ENCODE measurements around the gene KCTD16. TPM values are rescaled to one million over a fixed set of nuclear protein-coding genes. Genes with fewer than 3 reads are reported as not detected.
A peak's percentile ranks its signal among the peaks of the same experiment; 100 is the strongest.

Gene KCTD16
- polyA plus RNA-seq, 4 donors, result under 0.01 to 1.8 (median 0.10) TPM

GRCh38 chr5:144310621-144311020 is 139.9 kb downstream of the KCTD16 start:
- peaks cover 6 to 34% (median 8%) of the 10 kb centered on the region in 3 donors for H3K4me1 ChIP-seq (ENCODE audit: control insufficient read depth in 3 of 3, insufficient read depth in 2 of 3, low read depth in 1 of 3, low read length in 2 of 3)
- no peak overlapping the region for H3K27ac ChIP-seq (ENCODE audit: low read depth in 1 of 3, low read length in 2 of 3)
- DNase-seq (no peak), FAIRE-seq (no peak)
- no peaks in the 10 kb centered on the region for H3K27me3 ChIP-seq (ENCODE audit: control insufficient read depth in 3 of 3, insufficient read depth in 3 of 3, low read length in 3 of 3)
- no peak overlapping the region for H3K4me3 ChIP-seq (ENCODE audit: low read depth in 1 of 3, low read length in 3 of 3)
- WGBS, 3 donors, result 82 to 98% (median 96%) methylated on average over 2 of the region's 2 CpGs
- H3K9me3 ChIP-seq (ENCODE audit: control insufficient read depth in 2 of 2, insufficient read depth in 1 of 2, low read depth in 1 of 2, low read length in 1 of 2), result no peaks in the 10 kb centered on the region
- H3K36me3 ChIP-seq (ENCODE audit: control insufficient read depth in 3 of 3, insufficient read depth in 2 of 3, low read depth in 1 of 3, low read length in 3 of 3), result no peaks in the 10 kb centered on the region

- H3K27ac ChIP-seq (ENCODE audit: low read depth in 1 of 3, low read length in 2 of 3), result no peak overlapping the region
- no peaks in the 10 kb centered on the region for H3K36me3 ChIP-seq (ENCODE audit: control insufficient read depth in 3 of 3, insufficient read depth in 2 of 3, low read depth in 1 of 3, low read length in 3 of 3)
- peaks cover 0 to 22% (median 6%) of the 10 kb centered on the region in 3 donors for H3K4me1 ChIP-seq (ENCODE audit: control insufficient read depth in 3 of 3, insufficient read depth in 2 of 3, low read depth in 1 of 3, low read length in 2 of 3)
- H3K4me3 ChIP-seq (ENCODE audit: low read depth in 1 of 3, low read length in 3 of 3), result no peak overlapping the region
- no peak for FAIRE-seq
- H3K27me3 ChIP-seq (ENCODE audit: control insufficient read depth in 3 of 3, insufficient read depth in 3 of 3, low read length in 3 of 3), result no peaks in the 10 kb centered on the region
- DNase-seq, result no peak
- no peaks in the 10 kb centered on the region for H3K9me3 ChIP-seq (ENCODE audit: control insufficient read depth in 2 of 2, insufficient read depth in 1 of 2, low read depth in 1 of 2, low read length in 1 of 2)
- 12 to 44% (median 27%) methylated on average over 1 of the region's 1 CpG for WGBS, 3 donors
These were observed 142.6 kb downstream of the KCTD16 start for GRCh38 chr5:144313147-144313726.

GRCh38 chr5:144315026-144315425 is 144.4 kb downstream of the KCTD16 start:
- FAIRE-seq (no peak), DNase-seq (no peak)
- WGBS, 3 donors, result 66 to 73% (median 70%) methylated on average over 4 of the region's 4 CpGs
- Histone ChIP-seq H3K36me3 (ENCODE audit: control insufficient read depth in 3 of 3, insufficient read depth in 2 of 3, low read depth in 1 of 3, low read length in 3 of 3) (no peaks in the 10 kb centered on the region), H3K4me1 (ENCODE audit: control insufficient read depth in 3 of 3, insufficient read depth in 2 of 3, low read depth in 1 of 3, low read length in 2 of 3) (peaks cover 0 to 9% (median 0%) of the 10 kb centered on the region in 3 donors), H3K9me3 (ENCODE audit: control insufficient read depth in 2 of 2, insufficient read depth in 1 of 2, low read depth in 1 of 2, low read length in 1 of 2) (no peaks in the 10 kb centered on the region), H3K4me3 (ENCODE audit: low read depth in 1 of 3, low read length in 3 of 3) (no peak overlapping the region), H3K27me3 (ENCODE audit: control insufficient read depth in 3 of 3, insufficient read depth in 3 of 3, low read length in 3 of 3) (no peaks in the 10 kb centered on the region), H3K27ac (ENCODE audit: low read depth in 1 of 3, low read length in 2 of 3) (no peak overlapping the region)

- WGBS, 3 donors, result 27 to 75% (median 46%) methylated on average over 12 of the region's 12 CpGs
- H3K4me3 ChIP-seq (ENCODE audit: low read depth in 1 of 3, low read length in 3 of 3), result no peak overlapping the region
- H3K36me3 ChIP-seq (ENCODE audit: control insufficient read depth in 3 of 3, insufficient read depth in 2 of 3, low read depth in 1 of 3, low read length in 3 of 3), result no peaks in the 10 kb centered on the region
- H3K27me3 ChIP-seq (ENCODE audit: control insufficient read depth in 3 of 3, insufficient read depth in 3 of 3, low read length in 3 of 3), result no peaks in the 10 kb centered on the region
- FAIRE-seq (peak; percentile 74), DNase-seq (peak; percentile 80 to 87)
- peak overlapping the region in 1 of 3 donors; percentile 26 for H3K27ac ChIP-seq (ENCODE audit: low read depth in 1 of 3, low read length in 2 of 3)
- no peaks in the 10 kb centered on the region for H3K9me3 ChIP-seq (ENCODE audit: control insufficient read depth in 2 of 2, insufficient read depth in 1 of 2, low read depth in 1 of 2, low read length in 1 of 2)
- H3K4me1 ChIP-seq (ENCODE audit: control insufficient read depth in 3 of 3, insufficient read depth in 2 of 3, low read depth in 1 of 3, low read length in 2 of 3), result peaks cover 0 to 6% (median 0%) of the 10 kb centered on the region in 3 donors
These were observed 145.4 kb downstream of the KCTD16 start for GRCh38 chr5:144315994-144316634.

- H3K4me3 ChIP-seq (ENCODE audit: low read depth in 1 of 3, low read length in 3 of 3), result no peak overlapping the region
- no peaks in the 10 kb centered on the region for H3K36me3 ChIP-seq (ENCODE audit: control insufficient read depth in 3 of 3, insufficient read depth in 2 of 3, low read depth in 1 of 3, low read length in 3 of 3)
- H3K27ac ChIP-seq (ENCODE audit: low read depth in 1 of 3, low read length in 2 of 3), result no peak overlapping the region
- DNase-seq, result no peak
- FAIRE-seq, result no peak
- no peaks in the 10 kb centered on the region for H3K9me3 ChIP-seq (ENCODE audit: control insufficient read depth in 2 of 2, insufficient read depth in 1 of 2, low read depth in 1 of 2, low read length in 1 of 2)
- WGBS, 3 donors, result 40 to 53% (median 47%) methylated on average over 3 of the region's 3 CpGs
- H3K27me3 ChIP-seq (ENCODE audit: control insufficient read depth in 3 of 3, insufficient read depth in 3 of 3, low read length in 3 of 3), result no peaks in the 10 kb centered on the region
- peaks cover 0 to 6% (median 0%) of the 10 kb centered on the region in 3 donors for H3K4me1 ChIP-seq (ENCODE audit: control insufficient read depth in 3 of 3, insufficient read depth in 2 of 3, low read depth in 1 of 3, low read length in 2 of 3)
These were observed 147.3 kb downstream of the KCTD16 start for GRCh38 chr5:144318011-144318410.

GRCh38 chr5:144318460-144318859 is 147.8 kb downstream of the KCTD16 start:
- WGBS, 3 donors, result 78 to 84% (median 83%) methylated on average over 4 of the region's 4 CpGs
- Histone ChIP-seq H3K27me3 (ENCODE audit: control insufficient read depth in 3 of 3, insufficient read depth in 3 of 3, low read length in 3 of 3) (no peaks in the 10 kb centered on the region), H3K27ac (ENCODE audit: low read depth in 1 of 3, low read length in 2 of 3) (no peak overlapping the region), H3K9me3 (ENCODE audit: control insufficient read depth in 2 of 2, insufficient read depth in 1 of 2, low read depth in 1 of 2, low read length in 1 of 2) (no peaks in the 10 kb centered on the region), H3K36me3 (ENCODE audit: control insufficient read depth in 3 of 3, insufficient read depth in 2 of 3, low read depth in 1 of 3, low read length in 3 of 3) (no peaks in the 10 kb centered on the region), H3K4me3 (ENCODE audit: low read depth in 1 of 3, low read length in 3 of 3) (no peak overlapping the region), H3K4me1 (ENCODE audit: control insufficient read depth in 3 of 3, insufficient read depth in 2 of 3, low read depth in 1 of 3, low read length in 2 of 3) (peaks cover 0 to 6% (median 0%) of the 10 kb centered on the region in 3 donors)
- FAIRE-seq, result no peak
- DNase-seq, result no peak

- no peaks in the 10 kb centered on the region for H3K4me1 ChIP-seq (ENCODE audit: control insufficient read depth in 3 of 3, insufficient read depth in 2 of 3, low read depth in 1 of 3, low read length in 2 of 3)
- FAIRE-seq, result no peak
- 93 to 94% (median 94%) methylated on average over 1 of the region's 1 CpG for WGBS, 3 donors
- DNase-seq, result no peak
- H3K36me3 ChIP-seq (ENCODE audit: control insufficient read depth in 3 of 3, insufficient read depth in 2 of 3, low read depth in 1 of 3, low read length in 3 of 3), result no peaks in the 10 kb centered on the region
- no peaks in the 10 kb centered on the region for H3K27me3 ChIP-seq (ENCODE audit: control insufficient read depth in 3 of 3, insufficient read depth in 3 of 3, low read length in 3 of 3)
- no peak overlapping the region for H3K27ac ChIP-seq (ENCODE audit: low read depth in 1 of 3, low read length in 2 of 3)
- H3K4me3 ChIP-seq (ENCODE audit: low read depth in 1 of 3, low read length in 3 of 3), result no peak overlapping the region
- no peaks in the 10 kb centered on the region for H3K9me3 ChIP-seq (ENCODE audit: control insufficient read depth in 2 of 2, insufficient read depth in 1 of 2, low read depth in 1 of 2, low read length in 1 of 2)
These were observed 152.5 kb downstream of the KCTD16 start for GRCh38 chr5:144323181-144323580.

- DNase-seq (no peak), FAIRE-seq (no peak)
- H3K27me3 ChIP-seq (ENCODE audit: control insufficient read depth in 3 of 3, insufficient read depth in 3 of 3, low read length in 3 of 3), result no peaks in the 10 kb centered on the region
- H3K4me3 ChIP-seq (ENCODE audit: low read depth in 1 of 3, low read length in 3 of 3), result no peak overlapping the region
- H3K4me1 ChIP-seq (ENCODE audit: control insufficient read depth in 3 of 3, insufficient read depth in 2 of 3, low read depth in 1 of 3, low read length in 2 of 3), result no peaks in the 10 kb centered on the region
- no peaks in the 10 kb centered on the region for H3K36me3 ChIP-seq (ENCODE audit: control insufficient read depth in 3 of 3, insufficient read depth in 2 of 3, low read depth in 1 of 3, low read length in 3 of 3)
- H3K27ac ChIP-seq (ENCODE audit: low read depth in 1 of 3, low read length in 2 of 3), result no peak overlapping the region
- no peaks in the 10 kb centered on the region for H3K9me3 ChIP-seq (ENCODE audit: control insufficient read depth in 2 of 2, insufficient read depth in 1 of 2, low read depth in 1 of 2, low read length in 1 of 2)
- 62 to 75% (median 62%) methylated on average over 3 of the region's 3 CpGs for WGBS, 3 donors
These were observed 154.9 kb downstream of the KCTD16 start for GRCh38 chr5:144325532-144325931.
